ENCODE results near the gene SYT1.

- no peak for TF ChIP-seq CTCF (IDR thresholded peaks at IDR 0.05; ENCODE audit: insufficient read depth, low read length, poor library complexity, severe bottlenecking)
- no peak for TF ChIP-seq EZH2phosphoT487 (conservative IDR thresholded peaks at IDR 0.05; ENCODE audit: low read length)
Observed at GRCh38 chr12:79364197-79364596, 499.6 kb downstream of the SYT1 start.
